GM23338 (cell line): ENCODE data around the gene RBM14. TPM values are rescaled to one million over a fixed set of nuclear protein-coding genes. Genes with fewer than 3 reads are reported as not detected.

Experiments
- ATAC-seq: fragments of 200-7000 bp; cut with Tn5 transposase; 3 replicates; pipeline ENCODE4 v1.9.1; 2020
- DNase-seq: peaks from one replicate; pipeline ENCODE4 v3.0.0-alpha.2; 2015; ENCODE audit warnings: low spot score
- H2AFZ ChIP-seq: fragments of 200-600 bp; sonication (generic); 2 replicates; pipeline ENCODE4 v1.8.0; 2016; ENCODE audit warnings: antibody characterized with exemption, mild to moderate bottlenecking, moderate library complexity
- H3F3A ChIP-seq: fragments of 200-600 bp; sonication (generic); replicated peaks from 2 replicates; pipeline ENCODE4 v1.8.0; 2017; ENCODE audit warnings: antibody characterized with exemption, mixed run types, low read depth
- H3K27ac ChIP-seq: fragments of 200-600 bp; sonication (generic); 2 replicates; pipeline ENCODE4 v1.6.1; 2016; ENCODE audit warnings: low read depth
- H3K27me3 ChIP-seq: fragments of 200-600 bp; sonication (generic); 2 replicates; pipeline ENCODE4 v1.8.0; 2016; ENCODE audit warnings: mild to moderate bottlenecking, mixed run types, moderate library complexity; ENCODE audit not compliant: insufficient read depth
- H3K36me3 ChIP-seq: fragments of 200-600 bp; sonication (generic); 2 replicates; pipeline ENCODE4 v1.8.0; 2016; ENCODE audit warnings: mild to moderate bottlenecking; ENCODE audit not compliant: insufficient read depth
- H3K4me1 ChIP-seq: fragments of 200-600 bp; sonication (generic); 2 replicates; pipeline ENCODE4 v1.8.0; 2016; ENCODE audit warnings: mild to moderate bottlenecking, moderate library complexity; ENCODE audit not compliant: insufficient read depth
- H3K4me2 ChIP-seq: fragments of 200-600 bp; sonication (generic); 2 replicates; pipeline ENCODE4 v1.7.1; 2017; ENCODE audit warnings: mixed run types
- H3K4me3 ChIP-seq: fragments of 200-600 bp; sonication (generic); 2 replicates; pipeline ENCODE4 v1.6.1; 2016; ENCODE audit warnings: mixed run types
- H3K79me2 ChIP-seq: fragments of 200-600 bp; sonication (generic); replicated peaks from 2 replicates; pipeline ENCODE4 v1.8.0; 2017; ENCODE audit warnings: mild to moderate bottlenecking; ENCODE audit not compliant: insufficient read depth
- H3K9me2 ChIP-seq: fragments of 200-600 bp; sonication (generic); 2 replicates; pipeline ENCODE4 v1.8.0; 2017; ENCODE audit not compliant: insufficient read depth
- H4K20me1 ChIP-seq: fragments of 200-600 bp; sonication (generic); replicated peaks from 2 replicates; pipeline ENCODE4 v1.8.0; 2017; ENCODE audit warnings: mild to moderate bottlenecking; ENCODE audit not compliant: insufficient read depth
- H3K27ac Mint-ChIP-seq: 2 replicates; pipeline ENCODE4 v1.8.0; 2020; ENCODE audit warnings: inconsistent platforms, mild to moderate bottlenecking, moderate library complexity, mixed read lengths
- H3K27me3 Mint-ChIP-seq: 3 replicates; pipeline ENCODE4 v1.8.0; 2022; ENCODE audit warnings: low read depth, mild to moderate bottlenecking, moderate library complexity, mixed read lengths, inconsistent platforms; ENCODE audit not compliant: insufficient read depth, poor library complexity
- H3K36me3 Mint-ChIP-seq: 3 replicates; pipeline ENCODE4 v1.8.0; 2021; ENCODE audit warnings: low read depth, mild to moderate bottlenecking, inconsistent platforms, moderate library complexity, mixed read lengths
- H3K4me1 Mint-ChIP-seq: 3 replicates; pipeline ENCODE4 v1.8.0; 2020; ENCODE audit warnings: mild to moderate bottlenecking, inconsistent platforms, mixed read lengths
- H3K4me3 Mint-ChIP-seq: 3 replicates; pipeline ENCODE4 v1.8.0; 2021; ENCODE audit warnings: moderate library complexity, mild to moderate bottlenecking, inconsistent platforms, mixed read lengths
- H3K9me3 Mint-ChIP-seq: 3 replicates; pipeline ENCODE4 v1.8.0; 2020; ENCODE audit warnings: moderate library complexity, mild to moderate bottlenecking, inconsistent platforms, mixed read lengths
- CREB1 ChIP-seq: fragments of 250-450 bp; sonication (Bioruptor Pico); IDR thresholded peaks from 2 replicates; pipeline ENCODE4 v1.5.0; 2020; ENCODE audit warnings: low read depth, mild to moderate bottlenecking, moderate library complexity
- EZH2 ChIP-seq: fragments of 200-600 bp; sonication (generic); IDR thresholded peaks from one replicate; pipeline ENCODE4 v1.8.0; 2017; ENCODE audit warnings: antibody characterized with exemption, mild to moderate bottlenecking, low read depth; ENCODE audit not compliant: unreplicated experiment
- JUNB ChIP-seq: IDR thresholded peaks from one replicate; pipeline ENCODE4 v1.6.1; 2016; ENCODE audit warnings: antibody characterized with exemption; ENCODE audit not compliant: unreplicated experiment
- POLR2AphosphoS5 ChIP-seq: IDR thresholded peaks from 2 replicates; pipeline ENCODE4 v1.6.1; 2016; ENCODE audit warnings: antibody characterized with exemption, low read depth
- STAT1 ChIP-seq: IDR thresholded peaks from one replicate; pipeline ENCODE4 v1.6.1; 2016; ENCODE audit warnings: antibody characterized with exemption; ENCODE audit not compliant: unreplicated experiment
- ZNF331 ChIP-seq: fragments of 250-450 bp; sonication (Bioruptor Pico); IDR thresholded peaks from 2 replicates; pipeline ENCODE4 v1.5.0; 2020; ENCODE audit warnings: low read depth, mild to moderate bottlenecking, moderate library complexity
- long read RNA-seq: library from polyadenylated mRNA; unstranded; transcript quantifications from one replicate; pipeline ENCODE4 v2.0.0, GENCODE V29; 2020; ENCODE audit not compliant: unreplicated experiment
- polyA plus RNA-seq: library from polyadenylated mRNA; unstranded; fragments of >200 nt; fragmentation: Nextera tagmentation; extraction: Ambion mirVana; gene quantifications from 2 replicates; pipeline ENCODE4 v1.2.1, GENCODE V29; 2016
- total RNA-seq: library from RNA; depleted of rRNA; stranded (reverse); fragments of >200 nt; shearing (Covaris generic); gene quantifications from 2 replicates; pipeline ENCODE4 v1.2.3, GENCODE V29; 2014; rRNA removed
- TF ChIP-seq, protein P1 (sequence below): fragments of 250-450 bp; sonication (Bioruptor Pico); IDR thresholded peaks from 2 replicates; pipeline ENCODE4 v1.5.0; 2020; ENCODE audit warnings: mild to moderate bottlenecking, moderate library complexity

Gene RBM14, protein sequence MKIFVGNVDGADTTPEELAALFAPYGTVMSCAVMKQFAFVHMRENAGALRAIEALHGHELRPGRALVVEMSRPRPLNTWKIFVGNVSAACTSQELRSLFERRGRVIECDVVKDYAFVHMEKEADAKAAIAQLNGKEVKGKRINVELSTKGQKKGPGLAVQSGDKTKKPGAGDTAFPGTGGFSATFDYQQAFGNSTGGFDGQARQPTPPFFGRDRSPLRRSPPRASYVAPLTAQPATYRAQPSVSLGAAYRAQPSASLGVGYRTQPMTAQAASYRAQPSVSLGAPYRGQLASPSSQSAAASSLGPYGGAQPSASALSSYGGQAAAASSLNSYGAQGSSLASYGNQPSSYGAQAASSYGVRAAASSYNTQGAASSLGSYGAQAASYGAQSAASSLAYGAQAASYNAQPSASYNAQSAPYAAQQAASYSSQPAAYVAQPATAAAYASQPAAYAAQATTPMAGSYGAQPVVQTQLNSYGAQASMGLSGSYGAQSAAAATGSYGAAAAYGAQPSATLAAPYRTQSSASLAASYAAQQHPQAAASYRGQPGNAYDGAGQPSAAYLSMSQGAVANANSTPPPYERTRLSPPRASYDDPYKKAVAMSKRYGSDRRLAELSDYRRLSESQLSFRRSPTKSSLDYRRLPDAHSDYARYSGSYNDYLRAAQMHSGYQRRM
- total RNA-seq (83.1 and 83.5 TPM in 2 replicates), polyA plus RNA-seq (39.7 and 45.4 TPM in 2 replicates)
- long read RNA-seq, transcript RBM14-201 (3 exons, 2,828 nt) = major isoform, 12 of 18 reads
- long read RNA-seq, partial matches to known transcripts = 5 of 18 reads
- long read RNA-seq, other reads (novel, unspliced or antisense) = 0 of 18 reads

DNA sequence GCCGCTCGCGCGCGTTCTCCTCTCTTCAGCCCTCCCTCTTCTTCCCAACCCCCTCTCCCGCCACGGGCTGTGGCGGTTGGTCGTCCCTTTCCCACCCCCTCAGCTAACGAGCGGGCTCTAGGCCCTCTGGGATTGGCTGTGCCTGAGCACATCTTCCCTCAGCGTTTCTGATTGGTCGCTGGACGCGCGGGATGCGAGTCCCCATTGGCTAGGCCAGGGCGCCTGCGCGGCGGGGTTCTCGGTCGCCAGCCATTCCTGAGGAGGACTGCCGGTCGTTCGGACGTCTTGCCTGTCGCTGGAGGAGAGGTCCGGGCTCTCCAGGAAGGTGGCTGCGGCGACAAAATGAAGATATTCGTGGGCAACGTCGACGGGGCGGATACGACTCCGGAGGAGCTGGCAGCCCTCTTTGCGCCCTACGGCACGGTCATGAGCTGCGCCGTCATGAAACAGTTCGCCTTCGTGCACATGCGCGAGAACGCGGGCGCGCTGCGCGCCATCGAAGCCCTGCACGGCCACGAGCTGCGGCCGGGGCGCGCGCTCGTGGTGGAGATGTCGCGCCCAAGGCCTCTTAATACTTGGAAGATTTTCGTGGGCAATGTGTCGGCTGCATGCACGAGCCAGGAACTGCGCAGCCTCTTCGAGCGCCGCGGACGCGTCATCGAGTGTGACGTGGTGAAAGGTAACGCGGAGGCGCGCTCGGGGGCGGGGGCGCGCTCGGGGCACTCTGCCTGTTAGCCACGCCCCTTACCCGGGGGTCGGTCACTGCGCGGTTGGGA, at the start of gene RBM14:
Gene RBM14 (plus strand): TSS at position 252 of the 776 bp plus-strand sequence. CDS start 91 bp downstream, at position 343.
- H3K27me3 Mint-ChIP-seq = peaks cover 14% of the 10 kb centered on the region
- peak; percentile 94 for ATAC-seq
- Histone ChIP-seq H3F3A (peaks cover 15% of the 10 kb centered on the region; the same call in 1 of the 2 replicates), H3K36me3 (peaks cover 15% of the 10 kb centered on the region), H3K4me1 (peaks cover 25% of the 10 kb centered on the region), H3K9me2 (no peaks in the 10 kb centered on the region), H3K79me2 (peaks cover 63% of the 10 kb centered on the region), H3K27me3 (no peaks in the 10 kb centered on the region), H2AFZ (peak within 1 kb of the TSS; percentile 91; the same call in 1 of the 2 replicates), H4K20me1 (peaks cover 44% of the 10 kb centered on the region), H3K4me2 (peak within 1 kb of the TSS; percentile 100), H3K4me3 (peak within 1 kb of the TSS; percentile 96), H3K27ac (peak within 1 kb of the TSS; percentile 97)
- peak within 1 kb of the TSS; percentile 100 for H3K27ac Mint-ChIP-seq
- H3K36me3 Mint-ChIP-seq = peaks cover 50% of the 10 kb centered on the region
- peaks cover 28% of the 10 kb centered on the region for H3K4me1 Mint-ChIP-seq
- H3K9me3 Mint-ChIP-seq = no peaks in the 10 kb centered on the region
- H3K4me3 Mint-ChIP-seq = peak within 1 kb of the TSS; percentile 97
- TF ChIP-seq STAT1 (no peak), EZH2 (no peak), CREB1 (CRISPR knock-in tag) (peak; percentile 87), ZNF331 (no peak), JUNB (no peak), POLR2AphosphoS5 (peak; percentile 100)
- TF ChIP-seq, protein P1, sequence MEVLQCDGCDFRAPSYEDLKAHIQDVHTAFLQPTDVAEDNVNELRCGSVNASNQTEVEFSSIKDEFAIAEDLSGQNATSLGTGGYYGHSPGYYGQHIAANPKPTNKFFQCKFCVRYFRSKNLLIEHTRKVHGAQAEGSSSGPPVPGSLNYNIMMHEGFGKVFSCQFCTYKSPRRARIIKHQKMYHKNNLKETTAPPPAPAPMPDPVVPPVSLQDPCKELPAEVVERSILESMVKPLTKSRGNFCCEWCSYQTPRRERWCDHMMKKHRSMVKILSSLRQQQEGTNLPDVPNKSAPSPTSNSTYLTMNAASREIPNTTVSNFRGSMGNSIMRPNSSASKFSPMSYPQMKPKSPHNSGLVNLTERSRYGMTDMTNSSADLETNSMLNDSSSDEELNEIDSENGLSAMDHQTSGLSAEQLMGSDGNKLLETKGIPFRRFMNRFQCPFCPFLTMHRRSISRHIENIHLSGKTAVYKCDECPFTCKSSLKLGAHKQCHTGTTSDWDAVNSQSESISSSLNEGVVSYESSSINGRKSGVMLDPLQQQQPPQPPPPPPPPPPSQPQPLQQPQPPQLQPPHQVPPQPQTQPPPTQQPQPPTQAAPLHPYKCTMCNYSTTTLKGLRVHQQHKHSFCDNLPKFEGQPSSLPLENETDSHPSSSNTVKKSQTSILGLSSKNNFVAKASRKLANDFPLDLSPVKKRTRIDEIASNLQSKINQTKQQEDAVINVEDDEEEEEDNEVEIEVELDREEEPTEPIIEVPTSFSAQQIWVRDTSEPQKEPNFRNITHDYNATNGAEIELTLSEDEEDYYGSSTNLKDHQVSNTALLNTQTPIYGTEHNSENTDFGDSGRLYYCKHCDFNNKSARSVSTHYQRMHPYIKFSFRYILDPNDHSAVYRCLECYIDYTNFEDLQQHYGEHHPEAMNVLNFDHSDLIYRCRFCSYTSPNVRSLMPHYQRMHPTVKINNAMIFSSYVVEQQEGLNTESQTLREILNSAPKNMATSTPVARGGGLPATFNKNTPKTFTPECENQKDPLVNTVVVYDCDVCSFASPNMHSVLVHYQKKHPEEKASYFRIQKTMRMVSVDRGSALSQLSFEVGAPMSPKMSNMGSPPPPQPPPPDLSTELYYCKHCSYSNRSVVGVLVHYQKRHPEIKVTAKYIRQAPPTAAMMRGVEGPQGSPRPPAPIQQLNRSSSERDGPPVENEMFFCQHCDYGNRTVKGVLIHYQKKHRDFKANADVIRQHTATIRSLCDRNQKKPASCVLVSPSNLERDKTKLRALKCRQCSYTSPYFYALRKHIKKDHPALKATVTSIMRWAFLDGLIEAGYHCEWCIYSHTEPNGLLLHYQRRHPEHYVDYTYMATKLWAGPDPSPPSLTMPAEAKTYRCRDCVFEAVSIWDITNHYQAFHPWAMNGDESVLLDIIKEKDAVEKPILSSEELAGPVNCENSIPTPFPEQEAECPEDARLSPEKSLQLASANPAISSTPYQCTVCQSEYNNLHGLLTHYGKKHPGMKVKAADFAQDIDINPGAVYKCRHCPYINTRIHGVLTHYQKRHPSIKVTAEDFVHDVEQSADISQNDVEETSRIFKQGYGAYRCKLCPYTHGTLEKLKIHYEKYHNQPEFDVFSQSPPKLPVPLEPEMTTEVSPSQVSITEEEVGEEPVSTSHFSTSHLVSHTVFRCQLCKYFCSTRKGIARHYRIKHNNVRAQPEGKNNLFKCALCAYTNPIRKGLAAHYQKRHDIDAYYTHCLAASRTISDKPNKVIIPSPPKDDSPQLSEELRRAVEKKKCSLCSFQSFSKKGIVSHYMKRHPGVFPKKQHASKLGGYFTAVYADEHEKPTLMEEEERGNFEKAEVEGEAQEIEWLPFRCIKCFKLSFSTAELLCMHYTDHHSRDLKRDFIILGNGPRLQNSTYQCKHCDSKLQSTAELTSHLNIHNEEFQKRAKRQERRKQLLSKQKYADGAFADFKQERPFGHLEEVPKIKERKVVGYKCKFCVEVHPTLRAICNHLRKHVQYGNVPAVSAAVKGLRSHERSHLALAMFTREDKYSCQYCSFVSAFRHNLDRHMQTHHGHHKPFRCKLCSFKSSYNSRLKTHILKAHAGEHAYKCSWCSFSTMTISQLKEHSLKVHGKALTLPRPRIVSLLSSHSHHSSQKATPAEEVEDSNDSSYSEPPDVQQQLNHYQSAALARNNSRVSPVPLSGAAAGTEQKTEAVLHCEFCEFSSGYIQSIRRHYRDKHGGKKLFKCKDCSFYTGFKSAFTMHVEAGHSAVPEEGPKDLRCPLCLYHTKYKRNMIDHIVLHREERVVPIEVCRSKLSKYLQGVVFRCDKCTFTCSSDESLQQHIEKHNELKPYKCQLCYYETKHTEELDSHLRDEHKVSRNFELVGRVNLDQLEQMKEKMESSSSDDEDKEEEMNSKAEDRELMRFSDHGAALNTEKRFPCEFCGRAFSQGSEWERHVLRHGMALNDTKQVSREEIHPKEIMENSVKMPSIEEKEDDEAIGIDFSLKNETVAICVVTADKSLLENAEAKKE (CRISPR knock-in tag) = no peak
- DNase-seq = peak; percentile 99
